Endodermal cell (in vitro differentiated cells): ENCODE data around the gene B4GALT5. TPM values are rescaled to one million over a fixed set of nuclear protein-coding genes. Genes with fewer than 3 reads are reported as not detected.

ENCODE experiments used
- DNase-seq: peaks from one replicate; pipeline ENCODE4 v3.0.0-alpha.2; 2017
- H3K27ac ChIP-seq: 2 replicates; pipeline ENCODE4 v1.5.1; 2013; ENCODE audit warnings: mild to moderate bottlenecking, low read depth, low read length, moderate library complexity
- H3K27me3 ChIP-seq: 2 replicates; pipeline ENCODE4 v1.6.1; 2013; ENCODE audit warnings: mild to moderate bottlenecking, low read length, moderate library complexity; ENCODE audit not compliant: insufficient read depth, control insufficient read depth, poor library complexity, severe bottlenecking
- H3K36me3 ChIP-seq: 2 replicates; pipeline ENCODE4 v1.7.0; 2013; ENCODE audit warnings: mild to moderate bottlenecking, low read length, moderate library complexity; ENCODE audit not compliant: control insufficient read depth, insufficient read depth
- H3K4me1 ChIP-seq: one replicate; pipeline ENCODE4 v1.7.0; 2013; ENCODE audit warnings: low read length; ENCODE audit not compliant: control insufficient read depth, insufficient read depth
- H3K4me3 ChIP-seq: 2 replicates; pipeline ENCODE4 v1.5.1; 2013; ENCODE audit warnings: mild to moderate bottlenecking, low read length, moderate library complexity
- H3K9ac ChIP-seq: 2 replicates; pipeline ENCODE4 v1.6.1; 2013; ENCODE audit warnings: mild to moderate bottlenecking, low read length, moderate library complexity; ENCODE audit not compliant: poor library complexity, severe bottlenecking; ENCODE audit errors: extremely low read depth
- H3K9me3 ChIP-seq: 2 replicates; pipeline ENCODE4 v1.6.1; 2013; ENCODE audit warnings: mild to moderate bottlenecking, low read length, moderate library complexity; ENCODE audit not compliant: control insufficient read depth
- H3K27ac Mint-ChIP-seq: 2 replicates; pipeline ENCODE4 v1.8.0; 2020; ENCODE audit warnings: mixed read lengths
- H3K27me3 Mint-ChIP-seq: 2 replicates; pipeline ENCODE4 v1.8.0; 2021; ENCODE audit warnings: mild to moderate bottlenecking, mixed read lengths; ENCODE audit not compliant: insufficient read depth
- H3K36me3 Mint-ChIP-seq: 2 replicates; pipeline ENCODE4 v1.8.0; 2020; ENCODE audit warnings: low read depth, mixed read lengths
- H3K4me1 Mint-ChIP-seq: 2 replicates; pipeline ENCODE4 v1.8.0; 2020; ENCODE audit warnings: mixed read lengths
- H3K4me3 Mint-ChIP-seq: 2 replicates; pipeline ENCODE4 v1.8.0; 2020; ENCODE audit warnings: mild to moderate bottlenecking, moderate library complexity, mixed read lengths
- H3K9me3 Mint-ChIP-seq: 2 replicates; pipeline ENCODE4 v1.8.0; 2020; ENCODE audit warnings: mild to moderate bottlenecking, mixed read lengths
- WGBS, 2 experiments: methylation state at CpG; one replicate each; pipeline versions ENCODE4 v1.1.5 to v1.1.7; 2013; ENCODE audit warnings: missing lambda C conversion rate in 2 of 2, mixed read lengths in 1 of 2; ENCODE audit not compliant: insufficient coverage in 1 of 2, insufficient read length in 1 of 2; 5-methylcytosine and 5-hydroxymethylcytosine counted together
- total RNA-seq, 2 donors: library from RNA; stranded (reverse); fragmentation: NEBNext Ultra II Directional in 1 of 2; extraction: Animal tissue kit (Norgen Biotek cat#: 25700) in 1 of 2; gene quantifications; 2 replicates in 1 of 2; 3 replicates in 1 of 2; pipeline ENCODE4 v1.2.1, GENCODE V29; 2021
- TF ChIP-seq, protein P1 (sequence below): fragments of 200-600 bp; sonication (generic); conservative IDR thresholded peaks from 2 replicates; pipeline ENCODE4 v1.5.0; 2021; ENCODE audit warnings: antibody characterized with exemption, mild to moderate bottlenecking

B4GALT5 gene
- total RNA-seq, 2 donors from 2014 or later: 57.0 to 58.8 TPM

- no peak overlapping the region for H3K27ac Mint-ChIP-seq
- Histone ChIP-seq H3K9me3 (no peaks in the 10 kb centered on the region), H3K36me3 (peaks cover 78% of the 10 kb centered on the region), H3K9ac (no peak overlapping the region), H3K27ac (no peak overlapping the region), H3K4me1 (no peaks in the 10 kb centered on the region), H3K4me3 (no peak overlapping the region), H3K27me3 (no peaks in the 10 kb centered on the region)
- H3K36me3 Mint-ChIP-seq: peaks cover 69% of the 10 kb centered on the region
- no peak overlapping the region for H3K4me3 Mint-ChIP-seq
- TF ChIP-seq, protein P1, sequence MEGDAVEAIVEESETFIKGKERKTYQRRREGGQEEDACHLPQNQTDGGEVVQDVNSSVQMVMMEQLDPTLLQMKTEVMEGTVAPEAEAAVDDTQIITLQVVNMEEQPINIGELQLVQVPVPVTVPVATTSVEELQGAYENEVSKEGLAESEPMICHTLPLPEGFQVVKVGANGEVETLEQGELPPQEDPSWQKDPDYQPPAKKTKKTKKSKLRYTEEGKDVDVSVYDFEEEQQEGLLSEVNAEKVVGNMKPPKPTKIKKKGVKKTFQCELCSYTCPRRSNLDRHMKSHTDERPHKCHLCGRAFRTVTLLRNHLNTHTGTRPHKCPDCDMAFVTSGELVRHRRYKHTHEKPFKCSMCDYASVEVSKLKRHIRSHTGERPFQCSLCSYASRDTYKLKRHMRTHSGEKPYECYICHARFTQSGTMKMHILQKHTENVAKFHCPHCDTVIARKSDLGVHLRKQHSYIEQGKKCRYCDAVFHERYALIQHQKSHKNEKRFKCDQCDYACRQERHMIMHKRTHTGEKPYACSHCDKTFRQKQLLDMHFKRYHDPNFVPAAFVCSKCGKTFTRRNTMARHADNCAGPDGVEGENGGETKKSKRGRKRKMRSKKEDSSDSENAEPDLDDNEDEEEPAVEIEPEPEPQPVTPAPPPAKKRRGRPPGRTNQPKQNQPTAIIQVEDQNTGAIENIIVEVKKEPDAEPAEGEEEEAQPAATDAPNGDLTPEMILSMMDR: no peak
- peaks cover 22% of the 10 kb centered on the region for H3K4me1 Mint-ChIP-seq
- no peak for DNase-seq
- 94 to 95% methylated on average over 11 to 12 of the region's 12 CpGs for WGBS, 2 experiments
- no peaks in the 10 kb centered on the region for H3K9me3 Mint-ChIP-seq
- H3K27me3 Mint-ChIP-seq: no peaks in the 10 kb centered on the region
Observed at GRCh38 chr20:49635866-49636265, 77.8 kb downstream of the B4GALT5 start.

GRCh38 chr20:49635166-49635565 is 78.5 kb downstream of the B4GALT5 start:
- H3K9me3 Mint-ChIP-seq: no peaks in the 10 kb centered on the region
- TF ChIP-seq, protein P1: no peak
- H3K4me3 ChIP-seq: no peak overlapping the region
- no peaks in the 10 kb centered on the region for H3K27me3 ChIP-seq
- H3K4me1 ChIP-seq: no peaks in the 10 kb centered on the region
- no peaks in the 10 kb centered on the region for H3K27me3 Mint-ChIP-seq
- peaks cover 22% of the 10 kb centered on the region for H3K4me1 Mint-ChIP-seq
- H3K36me3 Mint-ChIP-seq: peaks cover 64% of the 10 kb centered on the region
- H3K27ac Mint-ChIP-seq: no peak overlapping the region
- no peak for DNase-seq
- no peak overlapping the region for H3K4me3 Mint-ChIP-seq
- H3K27ac ChIP-seq: no peak overlapping the region
- peaks cover 71% of the 10 kb centered on the region for H3K36me3 ChIP-seq
- no peaks in the 10 kb centered on the region for H3K9me3 ChIP-seq
- WGBS, 2 experiments: 92 to 100% methylated on average over 3 to 16 of the region's 16 CpGs
- H3K9ac ChIP-seq: no peak overlapping the region

DNA sequence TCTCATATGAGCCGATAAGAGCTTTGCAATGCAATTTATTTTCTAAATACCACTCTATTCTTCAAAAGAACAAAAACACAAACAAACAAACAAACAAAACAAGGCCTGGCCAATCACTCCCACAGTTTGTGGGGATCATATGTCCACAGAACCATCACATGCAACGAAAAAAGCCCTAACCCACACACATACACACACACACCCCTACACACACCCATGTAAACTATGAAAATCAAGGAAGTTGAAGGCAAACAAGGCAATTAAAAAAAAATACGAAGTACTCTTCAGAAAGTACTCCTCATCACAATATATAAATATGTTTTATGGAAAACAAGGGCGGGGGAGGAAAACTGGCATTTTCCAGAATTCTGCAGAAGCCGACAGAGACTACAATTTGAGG is 79.6 kb downstream of the B4GALT5 start:
- H3K27ac Mint-ChIP-seq: peak overlapping the region; percentile 7
- 97% methylated on average over 4 of the region's 5 CpGs; no CpG with 5 or more reads in 1 of the 2 experiments for WGBS, 2 experiments
- Histone ChIP-seq H3K27me3 (no peaks in the 10 kb centered on the region), H3K9ac (no peak overlapping the region), H3K4me3 (no peak overlapping the region), H3K4me1 (no peaks in the 10 kb centered on the region), H3K36me3 (peaks cover 61% of the 10 kb centered on the region), H3K9me3 (no peaks in the 10 kb centered on the region), H3K27ac (no peak overlapping the region)
- DNase-seq: no peak
- H3K4me3 Mint-ChIP-seq: no peak overlapping the region
- peaks cover 60% of the 10 kb centered on the region for H3K36me3 Mint-ChIP-seq
- TF ChIP-seq, protein P1: no peak
- H3K4me1 Mint-ChIP-seq: peaks cover 22% of the 10 kb centered on the region
- no peaks in the 10 kb centered on the region for H3K27me3 Mint-ChIP-seq
- no peaks in the 10 kb centered on the region for H3K9me3 Mint-ChIP-seq
